ENCODE results near the gene ERN1. TPM values are rescaled to one million over a fixed set of nuclear protein-coding genes. Genes with fewer than 3 reads are reported as not detected.

ERN1 gene
- total RNA-seq, 1 experiment from 2014 or later: 6.5 TPM

GRCh38 chr17:64006361-64007088, 123.4 kb downstream of the ERN1 start:
- DNase-seq (ENCODE audit: low spot score) (no peak), ATAC-seq (no peak)
- no peak overlapping the region for H3K4me3 Mint-ChIP-seq
- H3K9me3 Mint-ChIP-seq: no peaks in the 10 kb centered on the region
- no peaks in the 10 kb centered on the region for H3K36me3 Mint-ChIP-seq
- H3K27me3 Mint-ChIP-seq (ENCODE audit: low read depth): no peaks in the 10 kb centered on the region; the same call in 1 of the 2 replicates
- ChIA-PET POLR2A (interaction anchor here (0.7 kb wide), 1 partner anchor 19 kb away, joined by 3 read pairs; no protein-coding TSS in a partner anchor), CTCF (interaction anchor here (0.7 to 3.2 kb wide), 13 partner anchors 8 to 127 kb away, joined by 3 to 13 read pairs (median 5); partner anchors contain the start of genes GH1, GH2, ICAM2 and PRR29)
- peaks cover 18% of the 10 kb centered on the region for H3K4me1 Mint-ChIP-seq
- TF ChIP-seq SP1 (CRISPR knock-in tag; conservative IDR thresholded peaks at IDR 0.05) (no peak), RORB (CRISPR knock-in tag; IDR thresholded peaks at IDR 0.05) (no peak), OVOL2 (CRISPR knock-in tag; IDR thresholded peaks at IDR 0.05; ENCODE audit: borderline replicate concordance) (no peak), ZMAT4 (CRISPR knock-in tag; IDR thresholded peaks at IDR 0.05) (no peak), PREB (CRISPR knock-in tag; IDR thresholded peaks at IDR 0.05; ENCODE audit: borderline replicate concordance) (no peak), SMAD3 (CRISPR knock-in tag; IDR thresholded peaks at IDR 0.05; ENCODE audit: borderline replicate concordance) (no peak), HMGXB4 (CRISPR knock-in tag; IDR thresholded peaks at IDR 0.05) (no peak), NFYB (CRISPR knock-in tag; conservative IDR thresholded peaks at IDR 0.05; ENCODE audit: low read depth) (no peak), ARID4B (CRISPR knock-in tag; IDR thresholded peaks at IDR 0.05; ENCODE audit: borderline replicate concordance) (no peak), ZNF263 (CRISPR knock-in tag; IDR thresholded peaks at IDR 0.05; ENCODE audit: low read depth) (no peak), ZNF532 (CRISPR knock-in tag; IDR thresholded peaks at IDR 0.05; ENCODE audit: borderline replicate concordance) (no peak), TCF7 (CRISPR knock-in tag; IDR thresholded peaks at IDR 0.05; ENCODE audit: low read depth) (no peak), FOXP1 (CRISPR knock-in tag; IDR thresholded peaks at IDR 0.05; ENCODE audit: borderline replicate concordance) (no peak), ZNF232 (CRISPR knock-in tag; IDR thresholded peaks at IDR 0.05) (no peak)
- no peak overlapping the region for H3K27ac Mint-ChIP-seq

Measured in WTC11 (cell line).